K562 (cell line): ENCODE measurements around the gene DAD1. TPM values are rescaled to one million over a fixed set of nuclear protein-coding genes. Genes with fewer than 3 reads are reported as not detected.

Source experiments
- CXXC5 ChIP-seq: fragments of 250-450 bp; sonication (Bioruptor Pico); IDR thresholded peaks from 2 replicates; pipeline ENCODE4 v1.8.0; 2022; ENCODE audit warnings: inconsistent platforms, mild to moderate bottlenecking, moderate library complexity
- KDM4B ChIP-seq, 2 experiments: fragments of 450-650 bp in 1 of 2; sonication (generic) in 1 of 2; IDR thresholded peaks; 2 replicates each; pipeline ENCODE4 v1.6.1; 2016 to 2017; ENCODE audit warnings: borderline replicate concordance in 2 of 2, antibody characterized with exemption in 1 of 2, low read depth in 1 of 2, mild to moderate bottlenecking in 1 of 2
- MCM5 ChIP-seq: fragments of 450-650 bp; IDR thresholded peaks from 2 replicates; pipeline ENCODE4 v1.6.1; 2016; ENCODE audit warnings: low read depth
- MXI1 ChIP-seq: IDR thresholded peaks from 2 replicates; pipeline ENCODE4 v1.6.1; 2011; ENCODE audit warnings: low read depth, mild to moderate bottlenecking, improper control_type of control experiment, low read length
- NFYB ChIP-seq: IDR thresholded peaks from 2 replicates; pipeline ENCODE4 v1.6.1; 2011; ENCODE audit warnings: mild to moderate bottlenecking, moderate library complexity; ENCODE audit not compliant: insufficient read length; ENCODE audit errors: extremely low read depth
- POLR2H ChIP-seq: IDR thresholded peaks from 2 replicates; pipeline ENCODE4 v1.6.1; 2016; ENCODE audit warnings: missing genetic modification characterization, low read depth, mild to moderate bottlenecking, control low read depth, missing compliant biosample characterization, moderate library complexity
- RREB1 ChIP-seq: fragments of 250-450 bp; sonication (Bioruptor Pico); IDR thresholded peaks from 2 replicates; pipeline ENCODE4 v1.4.0; 2020
- SNRNP70 ChIP-seq: fragments of 200-400 bp; formaldehyde crosslinking; optimal IDR thresholded peaks from 2 replicates; pipeline ENCODE3; 2017; ENCODE audit warnings: low read depth, low read length
- TFAP4 ChIP-seq: sonication (generic); formaldehyde crosslinking; IDR thresholded peaks from 2 replicates; pipeline ENCODE4 v1.8.0; 2022; ENCODE audit warnings: missing genetic modification reagents, mild to moderate bottlenecking, moderate library complexity, borderline replicate concordance
- U2AF1 ChIP-seq: fragments of 200-400 bp; formaldehyde crosslinking; optimal IDR thresholded peaks from 2 replicates; pipeline ENCODE3; 2017; ENCODE audit warnings: mild to moderate bottlenecking, low read depth, low read length, moderate library complexity
- XRCC4 ChIP-seq: IDR thresholded peaks from one replicate; pipeline ENCODE4 v1.6.1; 2011; ENCODE audit not compliant: insufficient read depth, insufficient read length; ENCODE audit errors: extremely low read depth
- YBX1 ChIP-seq: fragments of 450-650 bp; IDR thresholded peaks from 2 replicates; pipeline ENCODE4 v1.7.1; 2016; ENCODE audit warnings: mild to moderate bottlenecking
- ZKSCAN1 ChIP-seq: fragments of 150-350 bp; IDR thresholded peaks from 2 replicates; pipeline ENCODE4 v1.6.1; 2016; ENCODE audit warnings: low read depth, low read length
- ZNF165 ChIP-seq: fragments of 250-450 bp; sonication (Bioruptor Pico); IDR thresholded peaks from 2 replicates; pipeline ENCODE4 v1.4.0; 2020; ENCODE audit warnings: borderline replicate concordance
- ZNF232 ChIP-seq: sonication (generic); formaldehyde crosslinking; IDR thresholded peaks from 2 replicates; pipeline ENCODE4 v1.8.0; 2022; ENCODE audit warnings: mild to moderate bottlenecking, missing genetic modification reagents
- ZNF436 ChIP-seq: fragments of 250-450, 450-650 bp; sonication (Bioruptor Pico); formaldehyde crosslinking; IDR thresholded peaks from 2 replicates; pipeline ENCODE4 v1.7.0; 2020; ENCODE audit warnings: mild to moderate bottlenecking
- ZNF695 ChIP-seq: fragments of 450-650 bp; formaldehyde crosslinking; IDR thresholded peaks from 2 replicates; pipeline ENCODE4 v1.4.0; 2020; ENCODE audit warnings: mild to moderate bottlenecking, moderate library complexity
- ZNF830 ChIP-seq: fragments of 250-450 bp; sonication (Bioruptor Pico); IDR thresholded peaks from 2 replicates; pipeline ENCODE4 v1.5.0; 2021; ENCODE audit warnings: mild to moderate bottlenecking
- ZSCAN29 ChIP-seq: fragments of 450-650 bp; IDR thresholded peaks from 2 replicates; pipeline ENCODE4 v1.6.1; 2017
- polyA plus RNA-seq, 8 experiments: library from polyadenylated mRNA; depleted of rRNA in 4 of 8; stranded (reverse) in 5 of 8; unstranded in 3 of 8; fragments of >200 nt; fragmentation: Nextera tagmentation in 2 of 8; fragmentation: Illumina TruSeq in 1 of 8; extraction: Ambion mirVana in 2 of 8; extraction: Trizol in 1 of 8; gene quantifications; 2 replicates each; pipeline versions ENCODE4 v1.2.1 to v1.2.3, GENCODE V29; 2011 to 2014; ENCODE audit warnings: inconsistent platforms in 1 of 8, missing spikeins in 1 of 8
- total RNA-seq, 7 experiments: library from RNA; depleted of rRNA in 6 of 7; stranded (reverse); fragments of >200 nt in 6 of 7; fragmentation: Illumina TruSeq in 2 of 7; extraction: Trizol in 2 of 7; gene quantifications; 2 replicates each; pipeline versions ENCODE4 v1.2.1 to v1.2.3, GENCODE V29; 2011 to 2021; ENCODE audit warnings: low replicate concordance in 1 of 7
- TF ChIP-seq, protein P1 (sequence below), 3 experiments: fragments of 200-800 bp in 1 of 3; sonication (Bioruptor generic) in 1 of 3; sonication (generic) in 1 of 3; formaldehyde crosslinking in 1 of 3; IDR thresholded peaks; 2 replicates each; pipeline versions ENCODE4 v1.6.1 to v1.8.0; 2016 to 2022; ENCODE audit warnings: mild to moderate bottlenecking in 2 of 3, missing compliant biosample characterization in 2 of 3, missing genetic modification characterization in 2 of 3, missing genetic modification reagents in 1 of 3
- TF ChIP-seq, protein P2 (sequence below): fragments of 250-450 bp; sonication (Bioruptor Pico); IDR thresholded peaks from 2 replicates; pipeline ENCODE4 v1.9.0; 2021; ENCODE audit warnings: mild to moderate bottlenecking

DAD1 gene
- total and polyA plus RNA-seq, 9 of the 15 experiments (the other 6 are each of a cell fraction or from before 2014, with no cell fraction given): 104 to 617 (median 222) TPM

DNA sequence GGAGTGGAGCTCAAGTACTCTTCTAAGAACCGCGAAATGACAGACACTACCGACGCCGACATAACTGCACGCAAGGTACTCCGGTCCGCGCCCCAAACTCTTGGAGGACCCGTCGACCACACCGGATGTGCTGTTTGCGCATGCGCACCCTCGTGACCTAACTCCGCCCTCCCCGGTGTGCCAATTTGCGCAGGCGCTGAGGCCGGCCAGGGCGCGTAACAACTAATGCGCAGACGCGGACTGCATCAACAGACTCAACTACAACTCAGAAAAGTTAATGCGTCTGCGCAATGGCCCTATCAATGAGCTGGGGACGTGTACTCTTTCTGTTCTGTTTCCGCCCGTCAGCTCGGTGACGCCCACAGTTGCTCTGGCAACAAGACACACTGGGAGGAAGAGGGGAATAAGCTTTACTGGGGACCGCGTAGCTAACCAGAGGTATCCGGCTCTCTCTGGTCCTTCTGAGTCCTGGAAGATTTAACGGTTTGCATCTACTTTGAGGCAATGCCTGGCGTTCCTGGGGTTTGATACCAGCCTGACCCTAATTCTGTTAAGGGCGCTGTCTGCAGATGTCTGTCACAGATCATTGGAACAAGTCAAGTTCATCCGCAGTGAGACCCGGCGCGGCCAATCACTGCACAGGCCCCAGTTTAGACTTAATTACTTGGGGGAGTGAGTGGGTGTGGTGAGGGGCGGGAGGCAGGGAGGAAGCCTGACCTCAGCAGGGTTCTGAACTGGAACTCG lies at the start of gene DAD1 (continued):
- TF ChIP-seq TFAP4 (no peak; the same call in 1 of the 2 replicates), CXXC5 (CRISPR knock-in tag) (no peak), RREB1 (CRISPR knock-in tag) (no peak), ZNF165 (CRISPR knock-in tag) (no peak), ZNF695 (CRISPR knock-in tag) (no peak), ZNF830 (CRISPR knock-in tag) (no peak), U2AF1 (no peak), ZSCAN29 (no peak), ZNF436 (CRISPR knock-in tag) (no peak), KDM4B (IDR thresholded peaks at IDR 0.05; ENCODE audit: borderline replicate concordance in 2 of 2, low read depth in 1 of 2) (no peak), ZKSCAN1 (no peak), MXI1 (peak; percentile 87; the same call in 1 of the 2 replicates), MCM5 (no peak), POLR2H (tag) (peak; percentile 56; the same call in 1 of the 2 replicates), ZNF232 (CRISPR knock-in tag) (no peak), NFYB (peak; percentile 26), YBX1 (no peak), SNRNP70 (no peak), XRCC4 (no peak)
- TF ChIP-seq, protein P1, sequence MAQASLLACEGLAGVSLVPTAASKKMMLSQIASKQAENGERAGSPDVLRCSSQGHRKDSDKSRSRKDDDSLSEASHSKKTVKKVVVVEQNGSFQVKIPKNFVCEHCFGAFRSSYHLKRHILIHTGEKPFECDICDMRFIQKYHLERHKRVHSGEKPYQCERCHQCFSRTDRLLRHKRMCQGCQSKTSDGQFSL (CRISPR knock-in tag; IDR thresholded peaks at IDR 0.05): no peak
- TF ChIP-seq, protein P1 (tag; IDR thresholded peaks at IDR 0.05): no peak
- TF ChIP-seq, protein P2, sequence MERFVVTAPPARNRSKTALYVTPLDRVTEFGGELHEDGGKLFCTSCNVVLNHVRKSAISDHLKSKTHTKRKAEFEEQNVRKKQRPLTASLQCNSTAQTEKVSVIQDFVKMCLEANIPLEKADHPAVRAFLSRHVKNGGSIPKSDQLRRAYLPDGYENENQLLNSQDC: no peak
